K562 (cell line): ENCODE data around the gene SEC23B. TPM values are rescaled to one million over a fixed set of nuclear protein-coding genes. Genes with fewer than 3 reads are reported as not detected.

Experiments
- ARID4B ChIP-seq: sonication (generic); formaldehyde crosslinking; IDR thresholded peaks from 2 replicates; pipeline ENCODE4 v1.8.0; 2022; ENCODE audit warnings: mild to moderate bottlenecking, missing genetic modification reagents
- BRD9 ChIP-seq: fragments of 450-650 bp; IDR thresholded peaks from 2 replicates; pipeline ENCODE4 v1.6.1; 2018; ENCODE audit warnings: low read depth; ENCODE audit not compliant: partially characterized antibody
- CXXC5 ChIP-seq: fragments of 250-450 bp; sonication (Bioruptor Pico); IDR thresholded peaks from 2 replicates; pipeline ENCODE4 v1.8.0; 2022; ENCODE audit warnings: inconsistent platforms, mild to moderate bottlenecking, moderate library complexity
- FOXP4 ChIP-seq: sonication (generic); formaldehyde crosslinking; IDR thresholded peaks from 2 replicates; pipeline ENCODE4 v1.8.0; 2022; ENCODE audit warnings: mild to moderate bottlenecking, missing genetic modification reagents, borderline replicate concordance
- KAT7 ChIP-seq: sonication (generic); formaldehyde crosslinking; IDR thresholded peaks from 2 replicates; pipeline ENCODE4 v1.8.0; 2022; ENCODE audit warnings: missing genetic modification reagents, mild to moderate bottlenecking, borderline replicate concordance
- KDM4B ChIP-seq, 2 experiments: fragments of 450-650 bp in 1 of 2; sonication (generic) in 1 of 2; IDR thresholded peaks; 2 replicates each; pipeline ENCODE4 v1.6.1; 2016 to 2017; ENCODE audit warnings: borderline replicate concordance in 2 of 2, antibody characterized with exemption in 1 of 2, low read depth in 1 of 2, mild to moderate bottlenecking in 1 of 2
- MED1 ChIP-seq: sonication (generic); formaldehyde crosslinking; IDR thresholded peaks from 2 replicates; pipeline ENCODE4 v1.8.1; 2023; ENCODE audit warnings: missing genetic modification reagents, borderline replicate concordance
- TCF3 ChIP-seq: sonication (generic); formaldehyde crosslinking; IDR thresholded peaks from 2 replicates; pipeline ENCODE4 v1.4.0; 2020; ENCODE audit warnings: mild to moderate bottlenecking, missing genetic modification reagents
- TSC22D4 ChIP-seq: fragments of 450-650 bp; IDR thresholded peaks from 2 replicates; pipeline ENCODE4 v1.6.1; 2016; ENCODE audit warnings: missing genetic modification characterization, missing biosample characterization, control low read depth
- XRCC4 ChIP-seq: IDR thresholded peaks from one replicate; pipeline ENCODE4 v1.6.1; 2011; ENCODE audit not compliant: insufficient read depth, insufficient read length; ENCODE audit errors: extremely low read depth
- ZEB2 ChIP-seq: fragments of 450-650 bp; IDR thresholded peaks from 2 replicates; pipeline ENCODE4 v1.6.1; 2016
- polyA plus RNA-seq, 8 experiments: library from polyadenylated mRNA; depleted of rRNA in 4 of 8; stranded (reverse) in 5 of 8; unstranded in 3 of 8; fragments of >200 nt; fragmentation: Nextera tagmentation in 2 of 8; fragmentation: Illumina TruSeq in 1 of 8; extraction: Ambion mirVana in 2 of 8; extraction: Trizol in 1 of 8; gene quantifications; 2 replicates each; pipeline versions ENCODE4 v1.2.1 to v1.2.3, GENCODE V29; 2011 to 2014; ENCODE audit warnings: inconsistent platforms in 1 of 8, missing spikeins in 1 of 8
- total RNA-seq, 7 experiments: library from RNA; depleted of rRNA in 6 of 7; stranded (reverse); fragments of >200 nt in 6 of 7; fragmentation: Illumina TruSeq in 2 of 7; extraction: Trizol in 2 of 7; gene quantifications; 2 replicates each; pipeline versions ENCODE4 v1.2.1 to v1.2.3, GENCODE V29; 2011 to 2021; ENCODE audit warnings: low replicate concordance in 1 of 7

The SEC23B gene
- total and polyA plus RNA-seq, 9 of the 15 experiments (the other 6 are each of a cell fraction or from before 2014, with no cell fraction given) = 31.7 to 70.2 (median 38.5) TPM

- TF ChIP-seq ARID4B (CRISPR knock-in tag) = no peak
- no peak for TF ChIP-seq ZEB2
- no peak for TF ChIP-seq BRD9
- TF ChIP-seq XRCC4 = no peak
- TF ChIP-seq CXXC5 (CRISPR knock-in tag) = no peak
- no peak for TF ChIP-seq MED1 (CRISPR knock-in tag)
- no peak for TF ChIP-seq FOXP4 (CRISPR knock-in tag)
- TF ChIP-seq KAT7 = no peak
- TF ChIP-seq KDM4B (IDR thresholded peaks at IDR 0.05; ENCODE audit: borderline replicate concordance in 2 of 2, low read depth in 1 of 2) = no peak
- TF ChIP-seq TSC22D4 (tag) = no peak
- no peak for TF ChIP-seq TCF3
These were observed 11.7 kb upstream of the SEC23B start (continued) for GRCh38 chr20:18496042-18496441.
